DMS153 (cell line): ENCODE data around the gene NTHL1.
A peak's percentile ranks its signal among the peaks of the same experiment; 100 is the strongest.

ENCODE experiments used
- DNase-seq: peaks from one replicate; lab custom pipeline; 2025; lab: John Stamatoyannopoulos, UW

The NTHL1 gene

DNA sequence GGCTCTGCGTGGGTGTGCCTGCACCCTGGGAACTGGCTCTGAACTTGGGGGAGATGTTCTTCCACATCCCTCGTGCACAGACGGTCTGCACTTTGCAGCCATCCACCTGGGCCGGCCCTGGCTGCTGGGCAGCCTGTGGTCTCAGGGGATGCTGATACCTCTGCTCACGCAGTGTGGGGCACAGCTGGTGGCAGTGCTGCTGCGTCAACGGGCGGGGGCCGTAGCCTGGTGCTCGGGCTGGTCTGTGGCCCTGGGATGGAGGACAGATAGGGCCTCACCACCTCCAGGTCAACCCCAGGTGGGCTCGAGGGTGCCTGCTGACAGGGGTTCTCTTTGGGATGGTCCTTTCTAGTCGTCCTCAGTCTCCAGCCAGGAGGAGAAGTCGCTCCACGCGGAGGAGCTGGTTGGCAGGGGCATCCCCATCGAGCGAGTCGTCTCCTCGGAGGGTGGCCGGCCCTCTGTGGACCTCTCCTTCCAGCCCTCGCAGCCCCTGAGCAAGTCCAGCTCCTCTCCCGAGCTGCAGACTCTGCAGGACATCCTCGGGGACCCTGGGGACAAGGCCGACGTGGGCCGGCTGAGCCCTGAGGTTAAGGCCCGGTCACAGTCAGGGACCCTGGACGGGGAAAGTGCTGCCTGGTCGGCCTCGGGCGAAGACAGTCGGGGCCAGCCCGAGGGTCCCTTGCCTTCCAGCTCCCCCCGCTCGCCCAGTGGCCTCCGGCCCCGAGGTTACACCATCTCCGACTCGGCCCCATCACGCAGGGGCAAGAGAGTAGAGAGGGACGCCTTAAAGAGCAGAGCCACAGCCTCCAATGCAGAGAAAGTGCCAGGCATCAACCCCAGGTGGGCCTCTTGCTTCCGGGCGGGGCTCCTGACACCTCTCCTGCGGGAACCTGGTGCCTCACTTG, 36.5 kb upstream of the NTHL1 start:
- DNase-seq: no peak

DNA sequence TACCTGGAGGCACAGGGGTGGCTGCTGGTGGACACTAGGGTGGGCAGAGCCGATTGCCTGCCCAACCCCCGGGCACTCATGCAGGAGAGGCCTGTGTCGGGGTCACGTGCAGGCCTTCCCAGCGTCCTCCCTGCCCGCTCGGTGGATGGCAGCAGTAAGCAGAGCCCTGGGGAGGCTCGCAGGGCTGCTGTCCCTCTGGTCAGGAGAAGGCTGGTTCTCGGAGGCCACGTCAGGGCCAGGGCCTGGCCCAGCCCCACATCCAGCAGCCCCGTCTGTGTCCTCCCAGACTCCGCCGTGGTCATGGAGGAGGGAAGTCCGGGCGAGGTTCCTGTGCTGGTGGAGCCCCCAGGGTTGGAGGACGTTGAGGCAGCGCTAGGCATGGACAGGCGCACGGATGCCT, 35.8 kb upstream of the NTHL1 start:
- no peak for DNase-seq

DNA sequence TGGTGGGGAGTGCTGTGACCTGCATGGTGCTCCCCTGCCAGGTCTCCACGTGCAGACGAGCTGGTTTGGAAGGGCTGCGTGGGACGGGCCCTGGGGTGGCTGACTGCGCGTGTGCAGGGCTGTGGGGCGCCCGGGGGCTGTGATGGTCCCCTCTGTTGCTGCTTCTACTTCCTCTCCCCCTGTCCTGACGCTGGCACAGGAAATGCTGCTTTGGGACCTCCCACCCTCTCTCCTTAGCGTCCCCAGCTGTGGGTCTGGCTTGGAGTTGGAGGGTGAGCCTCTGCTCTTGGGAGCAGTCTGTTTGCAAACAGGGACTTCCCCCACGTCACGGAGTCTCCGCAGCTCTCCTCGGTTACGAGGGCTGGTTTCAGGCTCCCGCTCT, 35.3 kb upstream of the NTHL1 start:
- DNase-seq: no peak

DNA sequence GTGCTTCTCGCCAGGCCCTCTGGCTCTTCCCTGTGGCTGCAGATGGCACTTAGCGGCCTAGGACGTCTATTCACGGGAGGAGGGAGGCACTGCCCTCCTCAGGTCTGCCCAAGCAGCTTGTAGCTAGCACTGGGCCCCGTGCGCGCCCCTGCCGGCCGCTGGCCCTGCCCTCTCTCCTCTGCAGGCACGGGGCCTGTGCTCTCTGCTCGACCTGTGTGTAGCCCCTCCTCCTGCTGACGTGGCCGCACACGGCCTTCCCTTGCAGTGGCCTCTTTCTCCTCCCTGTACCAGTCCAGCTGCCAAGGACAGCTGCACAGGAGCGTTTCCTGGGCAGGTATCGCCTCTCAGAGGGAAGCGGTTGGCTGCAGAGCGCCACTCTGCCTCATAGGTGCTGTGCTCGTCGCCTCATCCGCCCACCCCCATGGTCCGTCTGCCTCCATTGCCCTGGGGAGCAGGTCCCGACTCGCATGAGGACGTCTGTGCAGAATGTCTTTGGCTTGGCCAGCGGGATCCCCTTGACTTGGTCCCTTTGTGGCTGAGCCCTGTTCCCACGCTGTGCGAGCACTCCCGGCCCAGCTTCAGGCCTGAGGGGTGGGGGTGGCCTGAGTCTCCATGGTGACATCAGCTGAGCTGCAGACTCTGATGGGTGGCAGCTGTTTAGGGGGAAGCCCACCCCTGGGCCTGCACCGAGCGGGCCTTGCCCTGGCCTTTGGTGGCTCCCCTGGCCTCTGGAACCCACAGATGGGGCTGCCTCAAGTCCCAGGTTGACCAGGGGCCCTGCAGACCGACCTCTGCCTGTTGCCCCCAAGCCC, 34.7 kb upstream of the NTHL1 start:
- DNase-seq: peak; percentile 93

DNA sequence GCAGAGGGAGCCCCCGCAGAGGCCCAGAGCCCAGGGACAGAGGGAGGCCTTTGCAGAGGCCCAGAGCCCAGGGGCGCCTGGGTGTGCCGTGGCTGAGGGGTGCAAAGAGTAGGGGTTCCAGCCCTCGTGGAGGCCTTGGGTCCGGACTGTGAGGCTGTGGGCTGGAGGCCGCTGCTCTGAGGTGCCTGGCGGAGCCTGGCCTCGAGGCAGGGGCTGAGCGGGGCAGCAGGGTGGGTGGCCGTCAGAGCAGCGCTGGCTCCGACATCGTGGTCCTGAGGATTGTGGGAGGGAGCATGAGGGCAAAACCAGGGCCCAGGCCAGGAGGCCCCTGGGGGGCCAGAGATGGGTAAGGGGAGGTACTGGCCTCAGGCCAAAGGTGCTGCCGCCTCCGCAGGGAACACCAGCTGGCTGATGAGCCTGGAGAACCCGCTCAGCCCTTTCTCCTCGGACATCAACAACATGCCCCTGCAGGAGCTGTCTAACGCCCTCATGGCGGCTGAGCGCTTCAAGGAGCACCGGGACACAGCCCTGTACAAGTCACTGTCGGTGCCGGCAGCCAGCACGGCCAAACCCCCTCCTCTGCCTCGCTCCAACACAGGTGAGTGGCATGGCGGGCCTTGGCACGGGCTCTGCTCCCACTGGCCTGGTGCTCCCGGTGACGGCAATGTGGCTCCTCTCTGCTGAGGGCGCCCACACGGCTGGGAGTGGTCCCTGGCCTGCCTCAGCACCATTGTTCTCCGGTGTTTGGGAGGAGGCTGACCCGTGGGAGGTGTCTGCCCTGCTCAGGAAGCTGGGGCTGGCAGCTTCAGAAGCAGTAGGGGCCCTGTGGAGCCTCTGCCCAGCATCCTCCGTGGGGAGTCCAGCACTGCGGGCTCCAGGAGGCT, 33.8 kb upstream of the NTHL1 start:
- peak; percentile 43 for DNase-seq

DNA sequence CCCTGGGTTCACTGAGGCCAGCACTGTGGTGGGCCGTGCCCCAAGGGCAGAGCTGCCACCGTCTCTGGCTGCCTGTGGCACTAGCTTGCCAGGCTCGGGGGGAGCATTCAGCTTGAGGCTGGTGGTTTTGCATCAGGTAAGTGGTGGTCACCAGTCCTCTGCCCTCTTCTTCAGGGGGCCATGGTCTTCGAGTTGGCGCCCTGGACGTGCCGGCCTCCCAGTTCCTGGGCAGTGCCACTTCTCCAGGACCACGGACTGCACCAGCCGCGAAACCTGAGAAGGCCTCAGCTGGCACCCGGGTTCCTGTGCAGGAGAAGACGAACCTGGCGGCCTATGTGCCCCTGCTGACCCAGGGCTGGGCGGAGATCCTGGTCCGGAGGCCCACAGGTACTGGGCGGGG, 32.4 kb upstream of the NTHL1 start:
- no peak for DNase-seq

DNA sequence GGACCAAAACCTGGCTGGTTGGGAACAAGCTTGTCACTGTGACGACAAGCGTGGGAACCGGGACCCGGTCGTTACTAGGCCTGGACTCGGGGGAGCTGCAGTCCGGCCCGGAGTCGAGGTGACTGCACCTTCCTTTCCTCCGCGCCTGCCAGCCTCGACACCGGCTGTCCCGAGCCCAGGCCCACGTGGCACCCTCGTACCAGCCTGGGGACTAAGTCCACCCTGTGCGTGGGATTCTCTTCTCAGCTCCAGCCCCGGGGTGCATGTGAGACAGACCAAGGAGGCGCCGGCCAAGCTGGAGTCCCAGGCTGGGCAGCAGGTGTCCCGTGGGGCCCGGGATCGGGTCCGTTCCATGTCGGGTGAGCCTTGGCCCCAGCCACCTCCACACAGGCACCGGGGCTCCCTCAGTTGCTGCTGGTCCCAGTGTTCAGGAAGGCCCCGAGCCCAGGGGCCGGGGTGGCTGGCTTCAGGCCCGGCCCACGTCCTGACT, 31.7 kb upstream of the NTHL1 start:
- no peak for DNase-seq

DNA sequence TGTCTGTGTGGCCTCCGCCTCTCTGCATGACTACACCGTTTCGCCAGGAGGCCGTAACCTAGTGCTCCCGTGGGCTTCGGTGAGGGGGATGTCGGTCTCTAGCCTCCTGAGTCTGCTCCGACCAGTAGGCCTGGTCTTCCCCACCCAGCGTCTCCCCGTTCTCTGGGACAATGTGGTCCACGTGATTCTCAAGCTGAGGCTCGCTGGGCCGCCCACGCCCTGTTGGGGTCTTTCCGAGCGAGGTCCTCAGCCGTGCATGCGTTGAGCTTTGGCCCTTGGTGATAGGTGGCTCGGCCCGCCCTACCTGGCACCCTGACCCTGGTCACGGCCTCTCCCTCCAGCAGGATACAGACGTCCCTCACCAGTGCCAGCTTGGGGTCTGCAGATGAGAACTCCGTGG, 31.1 kb upstream of the NTHL1 start:
- DNase-seq: no peak

DNA sequence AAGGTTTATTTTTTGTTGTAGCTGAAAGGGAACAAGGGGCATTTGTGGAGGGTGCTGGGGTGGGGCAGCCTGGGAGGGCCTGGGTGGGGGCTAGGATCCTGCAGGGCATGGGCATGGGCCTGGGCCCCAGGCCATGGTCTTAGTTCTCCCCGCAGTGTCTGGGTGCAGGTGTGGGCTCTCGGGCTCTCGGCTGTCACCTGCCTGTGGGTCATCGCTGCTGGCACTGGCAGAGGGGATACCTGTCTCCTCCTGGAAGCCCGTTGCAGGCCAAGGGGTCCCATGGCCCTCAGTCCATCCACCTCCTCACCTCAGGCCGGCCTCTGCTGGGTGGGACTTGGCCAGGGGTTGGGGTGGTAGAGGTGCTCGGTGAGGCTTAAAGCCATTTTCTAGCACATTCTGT, 30.5 kb upstream of the NTHL1 start:
- DNase-seq: no peak

DNA sequence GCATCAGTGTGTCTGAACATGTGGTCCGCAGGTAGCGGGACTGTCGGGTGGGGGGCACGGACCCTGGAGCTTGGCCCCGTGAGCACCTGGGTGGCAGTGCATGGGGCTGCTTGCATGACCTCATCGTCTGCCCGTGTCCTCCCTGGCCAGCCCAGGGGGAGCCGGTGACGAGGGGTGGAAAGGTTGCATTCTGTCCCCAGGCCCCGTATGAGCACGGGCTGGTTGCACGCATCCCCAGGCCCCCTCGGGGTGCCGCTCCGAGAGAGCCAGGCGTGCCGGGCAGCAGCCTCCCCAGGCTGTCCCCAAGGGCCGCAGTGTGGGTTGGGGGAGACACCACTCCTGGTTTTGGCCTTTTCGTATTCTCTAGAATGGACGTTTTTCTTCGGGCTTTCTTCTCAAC, 30.1 kb upstream of the NTHL1 start:
- no peak for DNase-seq

DNA sequence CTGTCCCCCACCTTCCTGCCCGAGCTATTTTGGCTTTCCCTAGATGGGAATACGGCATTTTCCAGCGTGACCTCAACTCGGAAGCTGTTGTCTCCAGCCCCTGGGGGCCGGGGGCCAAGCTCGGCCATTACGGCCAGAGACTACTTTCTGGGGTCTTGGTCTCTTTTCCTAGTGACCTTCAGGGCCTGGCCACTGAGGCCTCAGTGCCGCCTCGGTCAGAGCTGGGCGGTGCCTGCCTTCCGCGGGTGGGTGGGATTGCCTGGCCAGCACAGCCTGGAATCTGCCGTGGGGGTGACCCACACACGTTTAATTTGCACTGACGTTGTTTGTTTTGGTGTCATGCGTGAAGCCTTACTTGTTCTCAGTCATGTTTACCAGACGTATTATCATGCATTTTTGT, 29.4 kb upstream of the NTHL1 start:
- DNase-seq: no peak

DNA sequence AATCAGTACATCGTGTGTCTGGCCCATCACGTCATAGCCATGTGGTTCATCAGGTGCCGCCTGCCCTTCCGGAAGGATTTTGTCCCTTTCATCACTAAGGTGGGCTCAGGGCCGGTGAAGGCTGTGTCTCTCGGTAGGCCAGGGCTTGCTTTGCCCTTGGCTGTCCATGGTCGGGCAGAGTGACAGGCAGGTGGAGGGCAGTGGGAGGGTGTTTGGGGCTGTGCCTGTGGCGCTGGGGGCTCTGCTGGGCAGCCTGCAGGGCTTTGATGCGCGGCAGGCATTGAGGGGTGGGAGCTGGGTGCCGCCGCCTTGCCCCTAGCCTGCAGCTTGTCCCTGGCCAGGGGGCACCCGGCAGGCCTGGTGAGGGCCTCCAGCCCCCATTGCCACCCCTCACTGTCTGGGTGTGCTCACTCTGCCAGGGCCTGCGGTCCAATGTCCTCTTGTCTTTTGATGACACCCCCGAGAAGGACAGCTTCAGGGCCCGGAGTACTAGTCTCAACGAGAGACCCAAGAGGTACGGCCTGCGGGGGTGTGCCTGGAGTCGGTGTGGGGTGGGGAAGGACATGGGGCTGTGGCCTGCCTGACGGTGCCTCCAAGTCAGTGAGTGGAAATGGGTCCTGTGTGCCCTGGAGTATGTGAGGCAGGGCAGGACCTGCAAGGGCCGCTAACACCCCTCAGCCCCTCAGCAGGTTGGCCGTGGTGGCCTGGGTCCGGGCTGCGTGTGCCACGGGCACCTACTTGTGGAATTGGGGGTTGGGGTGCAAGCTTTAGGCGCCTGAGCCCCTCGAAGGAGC, 28.6 kb upstream of the NTHL1 start:
- no peak for DNase-seq

DNA sequence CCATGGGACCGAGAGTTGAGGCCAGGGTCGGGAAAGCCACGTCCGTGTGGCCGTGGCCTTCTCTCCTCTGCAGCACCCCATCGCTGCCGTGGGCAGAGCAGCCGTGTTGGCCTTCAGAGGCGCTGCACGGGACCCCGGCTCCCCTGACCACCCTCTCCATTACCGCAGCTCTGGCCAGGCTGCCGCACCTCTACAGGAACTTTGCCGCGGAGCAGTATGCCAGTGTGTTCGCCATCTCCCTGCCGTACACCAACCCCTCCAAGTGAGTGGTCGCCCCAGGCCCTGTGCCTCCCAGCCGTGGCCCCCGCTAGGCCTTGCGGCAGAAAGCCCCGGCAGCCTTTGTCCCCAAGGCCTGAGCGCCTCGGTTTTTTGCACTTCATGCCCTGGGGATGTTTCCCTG, 28.0 kb upstream of the NTHL1 start:
- DNase-seq: no peak

DNA sequence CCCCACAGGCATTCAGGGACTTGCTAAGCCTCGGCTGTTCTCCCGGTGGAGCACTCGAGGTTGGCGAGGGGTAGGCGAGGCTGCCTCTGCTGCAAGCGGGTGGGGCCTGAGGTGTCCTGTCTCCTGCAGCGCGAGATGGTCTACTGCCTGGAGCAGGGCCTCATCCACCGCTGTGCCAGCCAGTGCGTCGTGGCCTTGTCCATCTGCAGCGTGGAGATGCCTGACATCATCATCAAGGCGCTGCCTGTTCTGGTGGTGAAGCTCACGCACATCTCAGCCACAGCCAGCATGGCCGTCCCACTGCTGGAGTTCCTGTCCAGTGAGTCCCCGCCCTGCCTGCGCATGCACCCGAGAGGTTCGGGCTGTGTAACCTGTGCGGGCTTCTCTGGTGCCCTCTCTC, 26.4 kb upstream of the NTHL1 start:
- no peak for DNase-seq

DNA sequence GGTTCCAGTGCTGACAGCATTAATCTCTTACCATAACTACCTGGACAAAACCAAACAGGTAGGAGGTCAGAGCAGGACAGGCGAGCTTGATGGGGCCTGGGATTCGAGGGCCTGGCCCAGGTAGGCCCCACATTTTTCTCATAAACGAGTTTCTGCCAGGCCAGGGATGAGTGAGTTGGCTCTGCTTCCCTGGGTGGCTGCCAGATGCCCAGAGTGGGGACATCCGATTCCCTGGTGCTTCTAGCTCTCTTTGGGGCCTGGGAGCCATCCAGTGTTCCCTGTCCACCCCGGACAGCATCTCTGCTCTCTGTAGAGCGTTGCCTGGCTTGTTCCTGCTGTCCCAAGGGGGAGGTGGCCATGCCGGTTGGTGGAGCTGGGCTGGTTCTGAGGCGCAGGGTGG, 25.3 kb upstream of the NTHL1 start:
- no peak for DNase-seq

DNA sequence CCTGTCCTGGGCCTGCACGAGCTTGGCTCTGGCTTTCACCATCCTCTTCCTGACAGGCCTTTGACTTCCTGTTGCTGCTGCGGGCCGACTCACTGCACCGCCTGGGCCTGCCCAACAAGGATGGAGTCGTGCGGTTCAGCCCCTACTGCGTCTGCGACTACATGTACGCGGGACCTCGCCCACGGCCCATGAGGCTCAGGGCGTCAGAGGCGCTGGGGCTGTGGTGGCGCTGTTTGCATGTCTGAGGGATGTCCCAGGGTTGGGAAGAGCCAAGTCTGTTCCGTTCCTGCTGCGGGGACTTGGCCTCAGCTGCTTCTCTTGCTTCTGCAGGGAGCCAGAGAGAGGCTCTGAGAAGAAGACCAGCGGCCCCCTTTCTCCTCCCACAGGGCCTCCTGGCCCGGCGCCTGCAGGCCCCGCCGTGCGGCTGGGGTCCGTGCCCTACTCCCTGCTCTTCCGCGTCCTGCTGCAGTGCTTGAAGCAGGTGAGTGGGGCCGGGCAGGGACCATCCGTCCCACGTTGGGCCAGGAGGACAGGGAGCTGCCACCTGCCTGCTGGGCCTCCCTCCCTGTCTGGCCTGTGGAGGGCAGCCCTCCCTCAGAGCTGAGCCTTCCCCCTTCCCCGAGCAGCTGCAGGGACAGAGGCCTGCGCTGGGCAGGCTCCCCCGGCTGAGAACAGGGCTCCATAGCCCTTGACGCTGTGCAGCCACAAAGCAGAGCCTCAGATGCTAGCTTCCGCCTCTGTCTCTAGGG, 24.0 kb upstream of the NTHL1 start:
- no peak for DNase-seq

DNA sequence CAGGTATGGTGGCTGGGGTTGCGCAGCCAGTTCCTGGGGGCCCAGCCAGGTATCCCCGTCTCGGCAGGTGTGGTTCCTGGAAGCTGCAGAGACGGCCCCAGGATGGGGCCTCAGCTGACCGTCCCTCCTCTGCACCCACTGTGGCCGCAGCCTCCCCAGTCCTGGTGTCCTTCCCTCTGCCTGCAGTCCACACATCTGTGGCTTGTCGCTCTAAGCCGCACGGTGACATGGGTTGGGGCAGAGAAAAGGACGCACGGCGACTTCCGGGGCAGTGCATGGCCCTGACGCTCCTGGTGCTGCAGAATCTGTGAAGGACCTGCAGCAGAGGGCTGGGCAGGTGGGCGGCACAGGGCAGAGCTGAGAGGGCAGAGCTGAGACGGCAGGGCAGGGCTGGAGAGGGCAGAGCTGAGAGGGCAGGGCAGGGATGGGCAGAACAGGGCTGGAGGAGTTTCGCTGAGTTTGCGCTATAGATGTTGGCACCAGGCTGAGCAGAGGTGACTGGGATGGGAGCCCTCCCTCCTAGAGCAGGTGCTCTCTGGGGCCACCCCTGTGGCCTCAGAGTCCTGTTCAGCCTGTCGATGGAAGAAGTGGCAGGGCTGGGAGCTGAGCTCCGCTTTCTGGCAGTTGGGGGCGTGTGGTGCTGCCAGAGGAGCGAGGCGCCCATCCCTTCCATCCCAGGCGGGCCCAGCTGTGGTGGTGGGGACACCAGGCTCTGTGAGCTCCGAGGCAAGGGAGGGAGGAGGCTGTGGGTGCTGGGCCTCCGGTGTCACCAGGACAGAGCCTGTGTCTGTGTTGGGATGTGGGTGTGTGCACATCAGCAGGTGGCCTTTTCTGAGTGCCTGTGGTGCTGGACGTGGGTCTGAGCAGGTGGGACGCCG, 23.2 kb upstream of the NTHL1 start:
- DNase-seq: no peak

DNA sequence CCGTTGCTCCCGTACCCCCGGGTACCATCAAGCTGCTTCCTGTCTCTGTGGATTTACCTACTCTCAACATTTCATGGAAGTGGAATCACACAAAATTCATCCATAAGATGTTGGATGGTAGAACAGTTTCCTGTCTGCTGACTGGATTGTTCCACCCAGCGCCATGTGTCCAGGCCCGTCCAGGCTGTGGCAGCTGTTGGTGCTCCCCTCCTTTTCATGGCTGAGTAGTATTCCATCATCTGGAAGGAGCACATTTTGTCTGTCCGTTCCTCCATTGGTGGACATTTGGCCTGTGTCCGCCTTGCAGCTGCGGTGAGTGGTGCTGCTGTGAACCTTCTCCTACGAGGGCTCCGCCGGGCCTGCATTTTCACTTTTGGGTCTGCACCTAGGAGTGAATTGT, 18.5 kb upstream of the NTHL1 start:
- DNase-seq: no peak

DNA sequence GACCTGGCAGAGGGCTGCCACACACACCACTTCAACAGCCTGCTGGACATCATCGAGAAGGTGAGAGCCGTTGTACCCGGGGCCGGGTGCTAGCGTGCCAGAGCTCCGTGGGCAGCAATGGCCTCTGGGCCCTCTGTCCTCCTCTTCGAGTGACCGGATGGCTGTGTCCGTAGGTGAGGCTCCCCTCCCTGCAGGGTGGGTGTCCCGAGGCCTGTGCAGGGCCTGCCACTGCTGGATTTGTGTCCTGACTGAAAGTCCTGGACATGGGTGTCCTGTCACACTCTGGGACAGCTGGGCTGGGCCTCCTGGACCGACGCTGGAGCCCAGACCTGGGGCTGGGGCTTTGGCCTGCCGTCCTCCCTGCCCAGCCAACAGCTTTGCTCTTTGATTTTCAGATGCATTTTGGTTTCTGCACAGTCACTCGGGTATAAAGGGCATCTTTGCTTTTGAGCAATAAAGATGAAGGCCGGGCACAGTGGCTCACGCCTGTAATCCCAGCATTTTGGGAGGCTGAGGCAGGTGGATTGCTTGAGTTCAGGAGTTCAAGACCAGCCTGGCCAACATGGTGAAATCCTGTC, 16.8 kb upstream of the NTHL1 start:
- no peak for DNase-seq
